ENCODE data around the gene SLC26A3. TPM values are rescaled to one million over a fixed set of nuclear protein-coding genes. Genes with fewer than 3 reads are reported as not detected.
A peak's percentile ranks its signal among the peaks of the same experiment; 100 is the strongest.
"Not testable (repeated sequence)": the region's sequence is repeated elsewhere in the genome, so short reads cannot be mapped to it uniquely, and the experiment has no call there.

The SLC26A3 gene
- total RNA-seq (not detected), polyA plus RNA-seq (not detected)

GRCh38 chr7:107803009-107803610 is at the start of gene SLC26A3:
Gene SLC26A3, minus strand, starts transcription at chr7:107803223. Its CDS starts 8,714 bp downstream, at chr7:107794509.
- no peaks in the 10 kb centered on the region for H3K9me3 ChIP-seq (ENCODE audit: control insufficient read depth in 1 of 2, low read length in 2 of 2)
- no peak within 1 kb of the TSS for H3K27ac ChIP-seq (ENCODE audit: low read depth, low read length)
- no peaks in the 10 kb centered on the region for H3K4me1 ChIP-seq (ENCODE audit: insufficient read depth, low read length)
- ChIA-PET POLR2A (ENCODE audit: partially characterized antibody) (no interaction called here), CTCF (ENCODE audit: partially characterized antibody) (no interaction called here)
- Mint-ChIP-seq H3K4me3 (no peak within 1 kb of the TSS), H3K27me3 (no peaks in the 10 kb centered on the region), H3K27ac (no peak within 1 kb of the TSS), H3K36me3 (peaks cover 0 to 4% of the 10 kb centered on the region in 2 donors), H3K9me3 (peaks cover 0 to 9% (median 0%) of the 10 kb centered on the region in 8 donors), H3K4me1 (peaks cover 0 to 3% (median 1%) of the 10 kb centered on the region in 4 donors)
- H3K27me3 ChIP-seq (ENCODE audit: insufficient read depth, low read length): no peaks in the 10 kb centered on the region
- intact Hi-C loops (cut with micrococcal nuclease): no loop called here
- DNase-seq: no peak
- no peaks in the 10 kb centered on the region for H3K36me3 ChIP-seq (ENCODE audit: insufficient read depth, low read length)
- no peak within 1 kb of the TSS for H3K4me3 ChIP-seq (ENCODE audit: low read length in 2 of 2)

GRCh38 chr7:107850643-107851042 is 47.6 kb upstream of the SLC26A3 start:
- ChIA-PET POLR2A (ENCODE audit: partially characterized antibody) (no interaction called here), CTCF (ENCODE audit: partially characterized antibody) (interaction anchor here (1.6 kb wide), 1 partner anchor 12 kb away, joined by 4 read pairs; no protein-coding TSS in a partner anchor)
- Histone ChIP-seq H3K4me3 (ENCODE audit: low read length in 2 of 2) (no peak overlapping the region), H3K27ac (ENCODE audit: low read depth, low read length) (no peak overlapping the region), H3K36me3 (ENCODE audit: insufficient read depth, low read length) (no peaks in the 10 kb centered on the region), H3K9me3 (ENCODE audit: control insufficient read depth in 1 of 2, low read length in 2 of 2) (no peaks in the 10 kb centered on the region), H3K27me3 (ENCODE audit: insufficient read depth, low read length) (no peaks in the 10 kb centered on the region), H3K4me1 (ENCODE audit: insufficient read depth, low read length) (peaks cover 16% of the 10 kb centered on the region)
- peaks cover 0 to 3% (median 0%) of the 10 kb centered on the region in 8 donors for H3K9me3 Mint-ChIP-seq
- H3K27me3 Mint-ChIP-seq: no peaks in the 10 kb centered on the region
- H3K4me1 Mint-ChIP-seq: peaks cover 17 to 31% (median 19%) of the 10 kb centered on the region in 4 donors
- no peak overlapping the region for H3K4me3 Mint-ChIP-seq
- peak overlapping the region in 1 of 7 donors; percentile 25 for H3K27ac Mint-ChIP-seq
- intact Hi-C loops (cut with micrococcal nuclease): no loop called here
- no peaks in the 10 kb centered on the region for H3K36me3 Mint-ChIP-seq
- DNase-seq: no peak

- Mint-ChIP-seq H3K4me1 (peaks cover 13 to 27% (median 16%) of the 10 kb centered on the region in 4 donors), H3K9me3 (peaks cover 0 to 3% (median 0%) of the 10 kb centered on the region in 8 donors), H3K4me3 (no peak overlapping the region), H3K36me3 (no peaks in the 10 kb centered on the region), H3K27ac (no peak overlapping the region), H3K27me3 (no peaks in the 10 kb centered on the region)
- Histone ChIP-seq H3K36me3 (ENCODE audit: insufficient read depth, low read length) (no peaks in the 10 kb centered on the region), H3K27ac (ENCODE audit: low read depth, low read length) (no peak overlapping the region), H3K9me3 (ENCODE audit: control insufficient read depth in 1 of 2, low read length in 2 of 2) (no peaks in the 10 kb centered on the region), H3K27me3 (ENCODE audit: insufficient read depth, low read length) (no peaks in the 10 kb centered on the region), H3K4me3 (ENCODE audit: low read length in 2 of 2) (no peak overlapping the region), H3K4me1 (ENCODE audit: insufficient read depth, low read length) (peaks cover 12% of the 10 kb centered on the region)
- intact Hi-C loops (cut with micrococcal nuclease): no loop called here
- ChIA-PET CTCF (ENCODE audit: partially characterized antibody) (interaction anchor here (1.6 kb wide), 1 partner anchor 11 kb away, joined by 4 read pairs; no protein-coding TSS in a partner anchor), POLR2A (ENCODE audit: partially characterized antibody) (no interaction called here)
- DNase-seq: no peak
These were observed 47.2 kb upstream of the SLC26A3 start for GRCh38 chr7:107850216-107850615.

GRCh38 chr7:107848211-107848610 is 45.2 kb upstream of the SLC26A3 start:
- H3K9me3 ChIP-seq (ENCODE audit: control insufficient read depth in 1 of 2, low read length in 2 of 2); H3K36me3 ChIP-seq (ENCODE audit: insufficient read depth, low read length); H3K27ac Mint-ChIP-seq; DNase-seq; H3K27ac ChIP-seq (ENCODE audit: low read depth, low read length); POLR2A ChIA-PET (ENCODE audit: partially characterized antibody); H3K27me3 Mint-ChIP-seq; H3K27me3 ChIP-seq (ENCODE audit: insufficient read depth, low read length); H3K4me3 Mint-ChIP-seq; H3K36me3 Mint-ChIP-seq; H3K4me1 ChIP-seq (ENCODE audit: insufficient read depth, low read length); intact Hi-C loops (cut with micrococcal nuclease); H3K9me3 Mint-ChIP-seq; H3K4me3 ChIP-seq (ENCODE audit: low read length in 2 of 2); CTCF ChIA-PET (ENCODE audit: partially characterized antibody): not testable (repeated sequence)
- peaks cover 0 to 13% (median 4%) of the 10 kb centered on the region in 4 donors for H3K4me1 Mint-ChIP-seq

GRCh38 chr7:107847836-107848175 is 44.8 kb upstream of the SLC26A3 start:
- H3K27ac ChIP-seq (ENCODE audit: low read depth, low read length); H3K9me3 Mint-ChIP-seq; DNase-seq; intact Hi-C loops (cut with micrococcal nuclease); H3K27me3 ChIP-seq (ENCODE audit: insufficient read depth, low read length); H3K4me3 Mint-ChIP-seq; H3K36me3 ChIP-seq (ENCODE audit: insufficient read depth, low read length); H3K9me3 ChIP-seq (ENCODE audit: control insufficient read depth in 1 of 2, low read length in 2 of 2); CTCF ChIA-PET (ENCODE audit: partially characterized antibody); H3K27me3 Mint-ChIP-seq; H3K4me3 ChIP-seq (ENCODE audit: low read length in 2 of 2); POLR2A ChIA-PET (ENCODE audit: partially characterized antibody); H3K27ac Mint-ChIP-seq; H3K36me3 Mint-ChIP-seq; H3K4me1 ChIP-seq (ENCODE audit: insufficient read depth, low read length): not testable (repeated sequence)
- H3K4me1 Mint-ChIP-seq: peaks cover 0 to 13% (median 4%) of the 10 kb centered on the region in 4 donors

GRCh38 chr7:107847168-107847835 is 44.3 kb upstream of the SLC26A3 start:
- no peak for DNase-seq
- Mint-ChIP-seq H3K27ac (no peak overlapping the region), H3K9me3 (peaks cover 0 to 3% (median 0%) of the 10 kb centered on the region in 8 donors), H3K4me1 (peaks cover 0 to 13% (median 4%) of the 10 kb centered on the region in 4 donors), H3K4me3 (peak overlapping the region in 1 of 8 donors; percentile 10), H3K27me3 (no peaks in the 10 kb centered on the region), H3K36me3 (no peaks in the 10 kb centered on the region)
- Histone ChIP-seq H3K4me3 (ENCODE audit: low read length in 2 of 2) (no peak overlapping the region), H3K27ac (ENCODE audit: low read depth, low read length) (no peak overlapping the region), H3K4me1 (ENCODE audit: insufficient read depth, low read length) (no peaks in the 10 kb centered on the region), H3K9me3 (ENCODE audit: control insufficient read depth in 1 of 2, low read length in 2 of 2) (no peaks in the 10 kb centered on the region), H3K27me3 (ENCODE audit: insufficient read depth, low read length) (no peaks in the 10 kb centered on the region), H3K36me3 (ENCODE audit: insufficient read depth, low read length) (no peaks in the 10 kb centered on the region)
- intact Hi-C loops (cut with micrococcal nuclease): no loop called here
- ChIA-PET POLR2A (ENCODE audit: partially characterized antibody) (no interaction called here), CTCF (ENCODE audit: partially characterized antibody) (interaction anchor here (1.6 kb wide), 1 partner anchor 12 kb away, joined by 4 read pairs; no protein-coding TSS in a partner anchor)

GRCh38 chr7:107846324-107846723 is 43.3 kb upstream of the SLC26A3 start:
- no peaks in the 10 kb centered on the region for H3K27me3 ChIP-seq (ENCODE audit: insufficient read depth, low read length)
- peaks cover 0 to 13% (median 2%) of the 10 kb centered on the region in 4 donors for H3K4me1 Mint-ChIP-seq
- intact Hi-C loops (cut with micrococcal nuclease): no loop called here
- no peak overlapping the region for H3K4me3 ChIP-seq (ENCODE audit: low read length in 2 of 2)
- DNase-seq: no peak
- H3K4me1 ChIP-seq (ENCODE audit: insufficient read depth, low read length): no peaks in the 10 kb centered on the region
- peak overlapping the region in 1 of 7 donors; percentile 29 for H3K27ac Mint-ChIP-seq
- no peak overlapping the region for H3K4me3 Mint-ChIP-seq
- ChIA-PET POLR2A (ENCODE audit: partially characterized antibody) (interaction anchor here (1.1 to 1.3 kb wide), 5 partner anchors 8 to 58 kb away, joined by 3 to 10 read pairs (median 5); no protein-coding TSS in a partner anchor), CTCF (ENCODE audit: partially characterized antibody) (interaction anchor here (1.0 to 1.6 kb wide), 4 partner anchors 9 to 103 kb away, joined by 3 to 4 read pairs (median 4); no protein-coding TSS in a partner anchor)
- no peaks in the 10 kb centered on the region for H3K27me3 Mint-ChIP-seq
- no peak overlapping the region for H3K27ac ChIP-seq (ENCODE audit: low read depth, low read length)
- no peaks in the 10 kb centered on the region for H3K36me3 Mint-ChIP-seq
- H3K9me3 Mint-ChIP-seq: peaks cover 0 to 4% (median 0%) of the 10 kb centered on the region in 8 donors
- no peaks in the 10 kb centered on the region for H3K9me3 ChIP-seq (ENCODE audit: control insufficient read depth in 1 of 2, low read length in 2 of 2)
- no peaks in the 10 kb centered on the region for H3K36me3 ChIP-seq (ENCODE audit: insufficient read depth, low read length)
